Measurements from ENCODE around the gene TRIM10.

DNA sequence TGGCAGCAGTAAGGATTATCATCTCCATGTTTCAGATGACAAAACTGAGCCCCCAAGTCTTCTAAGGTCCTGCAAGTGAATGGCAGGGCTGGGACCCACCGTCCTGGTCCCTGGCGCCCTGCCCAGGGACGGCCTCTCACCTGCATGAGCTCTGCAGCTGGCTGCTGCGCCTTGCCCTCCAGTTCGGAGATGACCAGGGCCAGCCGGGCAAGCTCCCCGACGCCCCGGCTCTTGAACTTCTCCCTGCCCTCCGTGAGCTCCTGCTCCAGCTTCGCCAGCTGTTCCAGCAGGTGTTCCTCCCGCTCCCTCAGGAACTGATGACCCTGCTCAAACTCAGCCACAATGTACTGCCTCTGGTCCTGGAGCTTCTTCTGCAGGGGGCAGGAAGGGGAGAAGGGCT is 35.4 kb upstream of the TRIM10 start:
- TF ChIP-seq, protein P1, sequence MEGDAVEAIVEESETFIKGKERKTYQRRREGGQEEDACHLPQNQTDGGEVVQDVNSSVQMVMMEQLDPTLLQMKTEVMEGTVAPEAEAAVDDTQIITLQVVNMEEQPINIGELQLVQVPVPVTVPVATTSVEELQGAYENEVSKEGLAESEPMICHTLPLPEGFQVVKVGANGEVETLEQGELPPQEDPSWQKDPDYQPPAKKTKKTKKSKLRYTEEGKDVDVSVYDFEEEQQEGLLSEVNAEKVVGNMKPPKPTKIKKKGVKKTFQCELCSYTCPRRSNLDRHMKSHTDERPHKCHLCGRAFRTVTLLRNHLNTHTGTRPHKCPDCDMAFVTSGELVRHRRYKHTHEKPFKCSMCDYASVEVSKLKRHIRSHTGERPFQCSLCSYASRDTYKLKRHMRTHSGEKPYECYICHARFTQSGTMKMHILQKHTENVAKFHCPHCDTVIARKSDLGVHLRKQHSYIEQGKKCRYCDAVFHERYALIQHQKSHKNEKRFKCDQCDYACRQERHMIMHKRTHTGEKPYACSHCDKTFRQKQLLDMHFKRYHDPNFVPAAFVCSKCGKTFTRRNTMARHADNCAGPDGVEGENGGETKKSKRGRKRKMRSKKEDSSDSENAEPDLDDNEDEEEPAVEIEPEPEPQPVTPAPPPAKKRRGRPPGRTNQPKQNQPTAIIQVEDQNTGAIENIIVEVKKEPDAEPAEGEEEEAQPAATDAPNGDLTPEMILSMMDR (IDR thresholded peaks at IDR 0.05) = no peak
- TF ChIP-seq EZH2 (IDR thresholded peaks at IDR 0.05; ENCODE audit: borderline replicate concordance, insufficient read depth, low read depth, low read length, poor library complexity, severe bottlenecking) = no peak

All from B cell (primary cell).